ENCODE results near the gene ATF6.
"Not testable (repeated sequence)": the region's sequence is repeated elsewhere in the genome, so short reads cannot be mapped to it uniquely, and the experiment has no call there.

ATF6 gene

GRCh38 chr1:161721738-161722343 lies 44.3 kb upstream of the ATF6 start:
- TF ChIP-seq CTCF (IDR thresholded peaks at IDR 0.05; ENCODE audit: control extremely low read depth, extremely low read depth, low read depth, missing control alignments): no peak
- ChIA-PET CTCF (interaction anchor here (0.7 to 2.5 kb wide), 4 partner anchors 8 to 20 kb away, joined by 3 to 19 read pairs (median 7); partner anchors contain the start of gene FCRLA), POLR2A (no interaction called here)
- no peak for DNase-seq (ENCODE audit: extremely low spot score)

- DNase-seq (ENCODE audit: extremely low spot score): no peak
Measured at GRCh38 chr1:161722406-161722805, 43.7 kb upstream of the ATF6 start.

GRCh38 chr1:161723459-161724141 lies 42.5 kb upstream of the ATF6 start:
- DNase-seq (ENCODE audit: extremely low spot score): no peak
- TF ChIP-seq CTCF (IDR thresholded peaks at IDR 0.05; ENCODE audit: control extremely low read depth, extremely low read depth, low read depth, missing control alignments): no peak
- ChIA-PET POLR2A (interaction anchor here (0.5 kb wide), 1 partner anchor 216 kb away, joined by 9 read pairs; no protein-coding TSS in a partner anchor), CTCF (interaction anchor here (1.4 to 2.5 kb wide), 3 partner anchors 8 to 14 kb away, joined by 4 to 19 read pairs (median 5); no protein-coding TSS in a partner anchor)

More at GRCh38 chr1:161722406-161722805, 43.7 kb upstream of the ATF6 start:
- POLR2A ChIA-PET: no interaction called here
- CTCF ChIA-PET: interaction anchor here (0.7 to 2.5 kb wide), 4 partner anchors 8 to 19 kb away, joined by 3 to 19 read pairs (median 7); partner anchors contain the start of gene FCRLA
- no peak for TF ChIP-seq CTCF (IDR thresholded peaks at IDR 0.05; ENCODE audit: control extremely low read depth, extremely low read depth, low read depth, missing control alignments)

GRCh38 chr1:161725258-161725907 lies 40.7 kb upstream of the ATF6 start:
- ChIA-PET CTCF (interaction anchor here (1.2 to 6.1 kb wide), 9 partner anchors 9 to 241 kb away, joined by 3 to 55 read pairs (median 8); partner anchors contain the start of genes DUSP12 and FCRLA), POLR2A (interaction anchor here (0.7 to 1.0 kb wide), 2 partner anchors 17 to 21 kb away, joined by 3 read pairs; no protein-coding TSS in a partner anchor)
- not testable (repeated sequence) for DNase-seq (ENCODE audit: extremely low spot score)

- ChIA-PET CTCF (interaction anchor here (1.0 to 6.1 kb wide), 11 partner anchors 9 to 241 kb away, joined by 3 to 55 read pairs (median 6); partner anchors contain the start of genes DUSP12 and FCRLA), POLR2A (interaction anchor here (0.7 to 1.0 kb wide), 2 partner anchors 18 to 21 kb away, joined by 3 read pairs; no protein-coding TSS in a partner anchor)
- no peak for TF ChIP-seq CTCF (IDR thresholded peaks at IDR 0.05; ENCODE audit: control extremely low read depth, extremely low read depth, low read depth, missing control alignments)
- DNase-seq (ENCODE audit: extremely low spot score): peak; percentile 37
Measured at GRCh38 chr1:161725908-161726472, 40.1 kb upstream of the ATF6 start.

GRCh38 chr1:161726473-161727255 lies 39.5 kb upstream of the ATF6 start:
- no peak for TF ChIP-seq CTCF (IDR thresholded peaks at IDR 0.05; ENCODE audit: control extremely low read depth, extremely low read depth, low read depth, missing control alignments)
- peak; percentile 89 for DNase-seq (ENCODE audit: extremely low spot score)
- CTCF ChIA-PET: interaction anchor here (1.0 to 6.1 kb wide), 11 partner anchors 10 to 242 kb away, joined by 3 to 55 read pairs (median 6); partner anchors contain the start of genes DUSP12 and FCRLA
- POLR2A ChIA-PET: interaction anchor here (1.0 kb wide), 1 partner anchor 18 kb away, joined by 3 read pairs; no protein-coding TSS in a partner anchor
